ENCODE data around the gene KRT84.
"Not testable (repeated sequence)": the region's sequence is repeated elsewhere in the genome, so short reads cannot be mapped to it uniquely, and the experiment has no call there.

KRT84 gene

GRCh38 chr12:52360106-52360662 lies 25.3 kb downstream of the KRT84 start:
- DNase-seq (ENCODE audit: low read depth, low spot score), result no peak

DNA sequence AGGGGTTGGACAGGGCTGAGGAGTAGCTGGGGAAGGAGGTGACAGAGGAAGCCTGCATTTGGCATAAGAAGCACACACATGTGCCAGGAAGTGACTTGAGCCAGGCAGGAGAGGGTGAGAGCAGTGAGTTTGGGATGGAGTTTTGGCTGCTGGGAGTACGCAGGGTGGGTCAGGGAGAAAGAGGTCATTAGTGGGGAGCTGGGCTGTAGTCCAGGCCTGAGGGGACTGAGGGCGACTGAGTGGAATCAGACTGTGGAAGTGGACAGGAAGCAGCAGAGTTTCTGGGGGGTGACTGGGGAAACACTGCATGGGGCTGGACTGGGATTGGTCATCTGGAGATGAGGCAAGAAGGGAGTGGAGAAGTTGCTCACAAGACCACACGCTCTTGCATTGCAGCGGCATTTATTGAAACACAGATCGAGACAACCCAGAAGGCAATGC lies 25.8 kb downstream of the KRT84 start:
- DNase-seq (ENCODE audit: low read depth, low spot score), result no peak

- DNase-seq (ENCODE audit: low read depth, low spot score), result no peak
Measured at GRCh38 chr12:52358575-52359350, 26.7 kb downstream of the KRT84 start.

- no peak for DNase-seq (ENCODE audit: low read depth, low spot score)
Measured at GRCh38 chr12:52356762-52357580, 28.5 kb downstream of the KRT84 start.

- DNase-seq (ENCODE audit: low read depth, low spot score), result no peak
Measured at GRCh38 chr12:52356031-52356761, 29.3 kb downstream of the KRT84 start.

DNA sequence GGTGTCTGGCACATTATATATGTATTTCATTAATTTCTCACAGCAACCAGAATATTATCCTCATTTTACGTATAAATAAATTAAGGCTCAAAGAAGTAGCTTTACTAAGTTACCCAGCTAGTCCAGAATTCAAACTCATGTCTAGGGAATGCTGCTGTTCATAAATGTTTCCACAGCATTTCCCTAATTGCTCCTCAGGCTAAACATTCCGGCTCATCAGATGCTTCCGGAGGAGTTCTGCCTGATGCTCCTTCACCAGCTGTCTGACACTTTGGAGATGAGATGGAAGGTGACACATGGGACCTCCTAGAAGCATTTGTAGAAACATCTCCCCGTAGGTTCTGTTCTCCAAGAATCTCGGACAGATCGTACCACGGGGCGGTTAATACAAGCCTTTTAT lies 30.3 kb downstream of the KRT84 start:
- no peak for DNase-seq (ENCODE audit: low read depth, low spot score)

- DNase-seq (ENCODE audit: low read depth, low spot score), result no peak
Measured at GRCh38 chr12:52354200-52354599, 31.3 kb downstream of the KRT84 start.

DNA sequence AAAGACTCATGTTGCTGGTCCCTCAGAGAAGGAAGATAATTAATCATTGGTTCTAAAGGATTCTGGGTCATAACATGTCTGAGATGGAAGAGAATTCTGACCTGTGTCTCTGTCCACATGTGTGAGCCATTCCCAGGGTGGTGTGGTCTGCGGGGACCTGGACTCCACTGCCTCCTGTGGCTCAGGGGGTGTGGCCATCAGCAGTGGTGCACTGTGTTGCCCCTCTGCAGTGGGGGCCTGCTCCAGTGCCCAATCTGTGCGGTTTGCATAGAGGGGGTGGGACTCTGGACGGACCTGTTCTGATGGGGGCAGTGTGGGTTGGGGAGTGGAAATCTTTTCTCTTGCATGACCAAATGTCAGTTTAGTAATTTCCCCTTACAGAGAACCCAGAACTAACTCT lies 31.7 kb downstream of the KRT84 start:
- no peak for DNase-seq (ENCODE audit: low read depth, low spot score)

DNA sequence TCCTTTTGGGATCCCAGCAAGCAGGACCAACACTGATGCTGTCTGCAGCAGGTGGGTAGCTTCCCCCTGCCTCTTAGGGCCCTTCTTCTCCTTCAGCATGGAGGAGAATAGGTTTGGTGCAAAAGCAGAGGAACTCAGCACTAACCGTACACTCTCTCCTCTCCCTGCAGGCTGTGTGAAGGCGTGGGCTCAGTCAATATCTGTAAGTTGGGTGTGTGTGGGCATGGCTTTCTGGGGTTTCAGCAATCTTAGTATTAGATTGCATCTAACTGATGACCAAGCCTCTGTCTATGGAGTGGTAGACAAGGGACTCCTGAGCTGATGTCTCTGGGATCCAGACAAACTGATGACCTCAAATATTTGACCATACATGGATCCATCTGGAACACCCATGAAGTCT lies 32.5 kb downstream of the KRT84 start:
- DNase-seq (ENCODE audit: low read depth, low spot score), result no peak

DNA sequence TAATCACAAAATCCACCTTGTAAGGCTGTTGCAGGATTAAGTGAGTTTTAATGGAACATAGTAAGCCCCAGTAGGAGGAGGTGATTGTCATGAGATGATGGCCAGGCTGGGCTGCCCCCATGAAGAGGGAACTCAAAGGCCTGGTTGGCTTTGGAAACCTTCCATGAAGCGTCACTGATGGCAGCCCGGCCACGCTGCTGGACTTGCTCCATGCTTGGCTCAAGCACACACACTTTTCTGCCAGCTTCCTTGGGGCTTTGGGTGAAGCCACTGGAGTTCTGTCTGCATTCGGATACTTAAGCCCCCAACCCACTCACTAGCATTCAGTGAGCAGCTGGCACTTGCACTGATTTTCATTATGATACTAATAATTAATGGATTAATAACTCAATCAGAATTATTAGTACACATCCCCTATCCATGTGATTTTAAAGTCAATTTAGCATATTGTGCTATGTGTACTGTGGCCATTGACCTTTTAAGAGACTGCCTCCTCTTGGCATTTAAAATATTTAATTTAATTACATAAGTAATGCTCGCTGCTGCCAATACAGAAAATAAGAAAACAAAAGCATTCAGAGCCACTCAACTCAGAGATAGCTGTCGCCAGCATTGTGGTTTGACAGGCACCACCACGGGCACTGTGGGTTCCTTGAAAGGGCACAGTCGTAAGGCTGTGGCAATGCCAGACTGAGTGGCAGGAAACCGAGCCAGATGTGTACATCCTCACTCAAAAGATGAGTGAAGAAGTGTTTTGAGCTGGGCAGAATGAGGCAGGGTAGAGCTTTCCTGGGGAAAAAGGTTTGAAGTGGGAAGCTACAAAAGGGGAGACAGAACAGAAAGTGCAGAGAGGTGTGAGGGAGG lies 34.0 kb downstream of the KRT84 start:
- no peak for DNase-seq (ENCODE audit: low read depth, low spot score)

- no peak for DNase-seq (ENCODE audit: low read depth, low spot score)
Measured at GRCh38 chr12:52350786-52351185, 34.7 kb downstream of the KRT84 start.

DNA sequence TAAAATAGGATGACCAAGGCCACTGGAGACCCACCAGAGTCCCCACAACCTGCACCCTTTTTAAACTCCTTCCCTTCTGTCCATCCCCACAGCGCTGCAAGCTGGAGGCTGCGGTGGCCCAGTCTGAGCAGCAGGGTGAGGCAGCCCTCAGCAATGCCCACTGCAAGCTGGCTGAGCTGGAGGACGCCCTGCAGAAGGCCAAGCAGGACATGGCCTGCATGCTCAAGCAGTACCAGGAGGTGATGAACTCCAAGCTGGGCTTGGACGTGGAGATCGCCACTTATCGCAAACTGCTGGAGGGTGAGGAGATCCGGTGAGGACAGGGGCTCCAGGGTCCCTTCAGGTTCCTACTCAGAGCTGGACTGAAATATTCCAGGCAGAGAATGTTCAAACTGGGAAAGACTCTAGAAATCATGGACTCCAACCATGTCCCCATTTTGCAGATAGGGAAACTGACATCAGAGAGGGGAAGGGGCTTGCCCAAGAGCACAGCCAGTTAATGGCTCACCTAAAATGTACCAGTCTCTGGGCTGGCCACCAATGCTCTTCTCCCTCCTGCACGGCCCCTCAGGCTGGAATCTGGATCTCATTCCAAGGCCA lies 35.3 kb downstream of the KRT84 start:
- DNase-seq (ENCODE audit: low read depth, low spot score), result no peak

GRCh38 chr12:52349196-52349595 lies 36.3 kb downstream of the KRT84 start:
- DNase-seq (ENCODE audit: low read depth, low spot score), result no peak

DNA sequence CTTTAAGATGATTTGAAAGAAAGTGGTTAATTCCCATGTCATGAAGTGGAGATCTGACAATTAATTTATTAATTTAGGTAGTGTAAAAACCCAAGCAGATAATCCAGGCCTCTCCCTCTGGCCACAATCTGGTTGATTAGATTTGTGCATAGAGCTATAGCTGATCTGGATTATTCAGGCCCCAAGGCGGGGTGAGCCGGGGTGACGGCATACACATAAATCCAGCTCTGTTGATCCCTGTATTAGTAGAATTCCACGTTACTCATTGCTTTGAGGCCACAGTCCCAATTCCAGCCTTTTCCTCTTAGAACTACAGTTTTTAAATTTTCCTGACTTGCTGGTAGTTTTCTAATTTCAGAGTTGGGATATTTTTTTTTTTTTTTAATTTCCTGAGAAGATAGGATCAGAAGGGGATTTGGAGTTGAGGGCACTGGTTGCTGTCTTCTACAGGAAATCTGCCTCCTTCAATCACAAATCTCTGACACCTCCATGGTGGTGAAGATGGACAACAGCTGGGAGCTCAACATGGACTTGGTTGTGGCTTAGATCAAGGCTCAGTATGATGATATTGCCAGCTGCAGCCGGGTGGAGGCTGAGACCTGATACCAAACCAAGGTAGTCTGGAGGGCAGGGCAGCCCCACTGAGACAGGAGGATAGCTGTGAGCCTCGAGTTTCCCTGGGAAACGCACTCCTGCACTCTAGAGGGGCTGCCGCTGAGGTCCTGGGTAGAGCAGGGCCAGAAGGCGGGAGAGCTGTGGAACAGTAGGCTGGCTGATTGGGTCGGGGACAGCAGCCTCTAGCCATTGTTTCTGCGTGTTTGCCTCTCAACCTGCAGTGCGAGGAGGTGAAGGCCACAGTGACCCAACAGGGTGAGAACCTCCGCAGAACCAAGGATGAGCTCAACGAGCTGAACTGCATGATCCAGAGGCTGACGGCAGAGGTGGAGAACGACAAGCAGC lies 37.6 kb downstream of the KRT84 start:
- no peak for DNase-seq (ENCODE audit: low read depth, low spot score)

DNA sequence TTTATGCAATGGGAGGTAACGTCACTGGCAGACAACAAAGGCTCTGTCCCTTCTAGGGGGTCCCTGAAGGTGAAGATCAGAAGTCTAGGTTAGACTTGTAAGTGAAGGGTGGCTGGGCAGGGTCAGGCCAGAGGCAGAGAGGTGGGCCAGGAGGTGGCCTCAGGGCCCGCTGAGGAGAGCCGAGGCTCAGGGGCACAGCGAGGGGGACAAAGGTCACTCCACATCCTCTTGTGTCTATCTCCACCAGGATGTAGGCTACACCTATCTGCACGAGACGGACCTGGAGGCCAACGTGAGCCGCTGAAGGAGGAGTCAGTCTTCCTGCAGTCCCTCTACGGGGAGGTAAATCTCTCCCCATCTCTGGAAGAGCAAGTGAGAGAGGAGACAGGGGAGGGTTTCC lies 38.4 kb downstream of the KRT84 start:
- DNase-seq (ENCODE audit: low read depth, low spot score), result no peak

DNA sequence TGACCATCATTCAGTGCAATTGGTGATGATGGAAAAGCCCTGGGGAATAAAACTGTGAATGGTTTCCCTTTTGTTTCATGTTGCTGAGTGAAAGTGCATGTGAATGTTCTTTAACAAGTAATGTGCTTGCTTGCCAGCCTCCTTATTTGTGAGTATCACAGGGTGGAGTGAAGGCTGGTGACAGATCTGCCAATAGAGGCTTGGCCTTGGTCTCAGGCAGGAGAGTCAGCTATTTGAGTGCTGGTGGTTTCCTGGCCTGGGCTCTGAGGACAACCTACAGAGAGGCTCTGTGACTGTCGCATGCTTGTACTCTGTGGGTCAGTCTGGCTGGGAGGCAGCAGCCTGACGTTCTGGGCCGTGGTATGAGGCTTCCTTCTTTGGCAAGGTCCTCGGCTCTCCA lies 38.9 kb downstream of the KRT84 start:
- DNase-seq (ENCODE audit: low read depth, low spot score), result no peak

GRCh38 chr12:52345041-52345440 lies 40.4 kb downstream of the KRT84 start:
- not testable (repeated sequence) for DNase-seq (ENCODE audit: low read depth, low spot score)

DNA sequence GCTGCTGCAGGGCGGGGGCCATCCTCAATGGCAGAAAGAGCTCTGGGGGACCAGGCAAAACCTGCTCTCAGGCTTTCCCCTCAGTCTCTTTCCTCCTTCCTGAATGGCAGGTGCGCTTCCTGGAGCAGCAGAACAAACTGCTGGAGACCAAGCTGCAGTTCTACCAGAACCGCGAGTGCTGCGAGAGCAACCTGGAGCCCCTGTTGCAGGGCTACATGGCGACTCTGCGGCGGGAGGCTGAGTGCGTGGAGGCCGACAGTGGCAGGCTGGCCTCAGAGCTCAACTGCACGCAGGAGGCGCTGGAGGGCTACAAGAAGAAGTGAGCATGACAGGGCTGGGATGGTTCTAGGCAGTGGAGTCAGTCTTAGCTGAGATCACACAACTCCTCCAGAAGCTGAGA lies 41.3 kb downstream of the KRT84 start:
- DNase-seq (ENCODE audit: low read depth, low spot score), result no peak

DNA sequence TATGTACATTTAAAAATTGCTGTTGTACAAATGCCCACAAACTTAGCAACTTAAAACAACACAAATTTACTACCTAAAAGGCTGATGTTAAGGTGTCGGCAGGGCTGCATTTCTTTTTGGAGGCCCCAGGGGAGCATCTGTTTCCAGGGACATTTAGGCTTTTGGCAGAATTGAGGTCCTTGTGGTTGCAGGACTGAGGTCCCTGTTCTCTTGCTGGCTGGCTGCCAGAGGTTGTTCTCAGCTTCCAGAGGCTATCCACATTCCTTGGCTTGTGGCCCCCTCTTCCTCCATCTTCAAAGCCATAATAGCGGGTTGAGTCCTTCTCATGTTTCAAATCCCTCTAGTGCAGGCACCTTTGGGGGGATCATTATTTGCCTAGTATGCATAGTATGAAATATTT lies 41.9 kb downstream of the KRT84 start:
- DNase-seq (ENCODE audit: low read depth, low spot score), result no peak
